Thyroid gland (tissue), 4 donors: ENCODE measurements around the gene SENP5.

Experiments used
- CTCF ChIP-seq, 6 experiments: fragments of 200-600 bp in 3 of 6; fragments of 450-650 bp in 3 of 6; sonication (generic) in 3 of 6; IDR thresholded peaks; one replicate each; pipeline ENCODE4 v1.5.1; 2016 to 2019; ENCODE audit warnings: antibody characterized with exemption in 6 of 6, mild to moderate bottlenecking in 2 of 6, inconsistent platforms in 1 of 6, moderate library complexity in 1 of 6
- POLR2A ChIP-seq, 2 donors: fragments of 450-650 bp; IDR thresholded peaks; one replicate each; pipeline ENCODE4 v1.6.1; 2017; ENCODE audit warnings: antibody characterized with exemption in 2 of 2, mild to moderate bottlenecking in 2 of 2, moderate library complexity in 1 of 2

GRCh38 chr3:196981657-196982056, 113.9 kb downstream of the SENP5 start:
- TF ChIP-seq CTCF (IDR thresholded peaks at IDR 0.05) (no peak), POLR2A (IDR thresholded peaks at IDR 0.05) (no peak)
